ENCODE results near the gene AXDND1.

The AXDND1 gene

GRCh38 chr1:179587336-179587735, 221.6 kb downstream of the AXDND1 start:
- Histone ChIP-seq H3K23ac (ENCODE audit: low read length in 2 of 2) (no peak overlapping the region), H3K4me2 (ENCODE audit: low read length, poor library complexity, severe bottlenecking) (no peak overlapping the region), H3K27me3 (ENCODE audit: control insufficient read depth in 1 of 2, insufficient read depth in 1 of 2, low read length in 2 of 2) (peaks cover 44 to 65% of the 10 kb centered on the region in 2 experiments), H2BK15ac (ENCODE audit: low read depth, poor library complexity, severe bottlenecking) (no peak overlapping the region), H3K18ac (ENCODE audit: low read depth in 1 of 2, low read length in 2 of 2) (no peak overlapping the region), H2BK120ac (ENCODE audit: low read depth, low read length) (no peak overlapping the region), H3K14ac (ENCODE audit: low read length in 2 of 2) (no peak overlapping the region), H3K4me3 (ENCODE audit: insufficient read depth in 1 of 2, low read depth in 1 of 2, low read length in 2 of 2) (no peak overlapping the region), H2AK5ac (ENCODE audit: low read length, severe bottlenecking) (no peak overlapping the region), H2AFZ (ENCODE audit: low read depth, low read length) (no peak overlapping the region), H3K27ac (ENCODE audit: low read length, poor library complexity, severe bottlenecking) (no peak overlapping the region), H3K79me1 (replicated peaks; ENCODE audit: low read length, poor library complexity, severe bottlenecking) (no peaks in the 10 kb centered on the region), H3K36me3 (ENCODE audit: control insufficient read depth in 1 of 2, insufficient read depth in 2 of 2, low read depth in 1 of 2, low read length in 2 of 2) (no peaks in the 10 kb centered on the region), H4K8ac (ENCODE audit: low read length) (no peak overlapping the region), H3K9me3 (ENCODE audit: control insufficient read depth, low read length) (no peaks in the 10 kb centered on the region), H2BK12ac (ENCODE audit: low read length in 2 of 2) (no peak overlapping the region), H2BK5ac (ENCODE audit: low read depth, low read length, poor library complexity, severe bottlenecking) (no peak overlapping the region), H3K9ac (ENCODE audit: low read length) (no peak overlapping the region), H3K4ac (ENCODE audit: low read depth in 1 of 2, low read length in 2 of 2) (no peak overlapping the region), H4K91ac (ENCODE audit: low read length) (no peak overlapping the region), H3K4me1 (ENCODE audit: control insufficient read depth, insufficient read depth, low read depth, low read length) (peaks cover 13% of the 10 kb centered on the region)
- DNase-seq: no peak
- WGBS: 85% methylated on average over 6 of the region's 6 CpGs

- no peak overlapping the region for H2BK120ac ChIP-seq (ENCODE audit: low read depth, low read length)
- H3K27me3 ChIP-seq (ENCODE audit: control insufficient read depth in 1 of 2, insufficient read depth in 1 of 2, low read length in 2 of 2): peaks cover 53 to 71% of the 10 kb centered on the region in 2 experiments
- peaks cover 13% of the 10 kb centered on the region for H3K4me1 ChIP-seq (ENCODE audit: control insufficient read depth, insufficient read depth, low read depth, low read length)
- no peaks in the 10 kb centered on the region for H3K79me1 ChIP-seq (replicated peaks; ENCODE audit: low read length, poor library complexity, severe bottlenecking)
- H2BK5ac ChIP-seq (ENCODE audit: low read depth, low read length, poor library complexity, severe bottlenecking): no peak overlapping the region
- no peak overlapping the region for H2AK5ac ChIP-seq (ENCODE audit: low read length, severe bottlenecking)
- no peak overlapping the region for H4K8ac ChIP-seq (ENCODE audit: low read length)
- no peak overlapping the region for H3K4ac ChIP-seq (ENCODE audit: low read depth in 1 of 2, low read length in 2 of 2)
- no peak overlapping the region for H3K23ac ChIP-seq (ENCODE audit: low read length in 2 of 2)
- H3K27ac ChIP-seq (ENCODE audit: low read length, poor library complexity, severe bottlenecking): no peak overlapping the region
- H4K91ac ChIP-seq (ENCODE audit: low read length): peak overlapping the region; percentile 28
- H3K9me3 ChIP-seq (ENCODE audit: control insufficient read depth, low read length): no peaks in the 10 kb centered on the region
- H3K9ac ChIP-seq (ENCODE audit: low read length): no peak overlapping the region
- H2BK12ac ChIP-seq (ENCODE audit: low read length in 2 of 2): no peak overlapping the region
- H3K4me3 ChIP-seq (ENCODE audit: insufficient read depth in 1 of 2, low read depth in 1 of 2, low read length in 2 of 2): no peak overlapping the region
- no peak overlapping the region for H3K14ac ChIP-seq (ENCODE audit: low read length in 2 of 2)
- DNase-seq: no peak
- H2BK15ac ChIP-seq (ENCODE audit: low read depth, poor library complexity, severe bottlenecking): no peak overlapping the region
- H3K4me2 ChIP-seq (ENCODE audit: low read length, poor library complexity, severe bottlenecking): no peak overlapping the region
- H3K18ac ChIP-seq (ENCODE audit: low read depth in 1 of 2, low read length in 2 of 2): no peak overlapping the region
- no peaks in the 10 kb centered on the region for H3K36me3 ChIP-seq (ENCODE audit: control insufficient read depth in 1 of 2, insufficient read depth in 2 of 2, low read depth in 1 of 2, low read length in 2 of 2)
- H2AFZ ChIP-seq (ENCODE audit: low read depth, low read length): no peak overlapping the region
- 89% methylated on average over 18 of the region's 18 CpGs for WGBS
Observed at GRCh38 chr1:179588425-179589024, 222.8 kb downstream of the AXDND1 start.

- H2BK15ac ChIP-seq (ENCODE audit: low read depth, poor library complexity, severe bottlenecking): no peak overlapping the region
- no peak overlapping the region for H3K4me2 ChIP-seq (ENCODE audit: low read length, poor library complexity, severe bottlenecking)
- H3K23ac ChIP-seq (ENCODE audit: low read length in 2 of 2): no peak overlapping the region
- H2AFZ ChIP-seq (ENCODE audit: low read depth, low read length): no peak overlapping the region
- H3K27ac ChIP-seq (ENCODE audit: low read length, poor library complexity, severe bottlenecking): no peak overlapping the region
- no peak overlapping the region for H3K4me3 ChIP-seq (ENCODE audit: insufficient read depth in 1 of 2, low read depth in 1 of 2, low read length in 2 of 2)
- H4K91ac ChIP-seq (ENCODE audit: low read length): no peak overlapping the region
- DNase-seq: no peak
- no peak overlapping the region for H2AK5ac ChIP-seq (ENCODE audit: low read length, severe bottlenecking)
- H3K36me3 ChIP-seq (ENCODE audit: control insufficient read depth in 1 of 2, insufficient read depth in 2 of 2, low read depth in 1 of 2, low read length in 2 of 2): no peaks in the 10 kb centered on the region
- no peak overlapping the region for H2BK5ac ChIP-seq (ENCODE audit: low read depth, low read length, poor library complexity, severe bottlenecking)
- H3K18ac ChIP-seq (ENCODE audit: low read depth in 1 of 2, low read length in 2 of 2): no peak overlapping the region
- H3K27me3 ChIP-seq (ENCODE audit: control insufficient read depth in 1 of 2, insufficient read depth in 1 of 2, low read length in 2 of 2): peaks cover 51 to 76% of the 10 kb centered on the region in 2 experiments
- H3K4ac ChIP-seq (ENCODE audit: low read depth in 1 of 2, low read length in 2 of 2): no peak overlapping the region
- peaks cover 13% of the 10 kb centered on the region for H3K4me1 ChIP-seq (ENCODE audit: control insufficient read depth, insufficient read depth, low read depth, low read length)
- no peaks in the 10 kb centered on the region for H3K79me1 ChIP-seq (replicated peaks; ENCODE audit: low read length, poor library complexity, severe bottlenecking)
- no peak overlapping the region for H3K14ac ChIP-seq (ENCODE audit: low read length in 2 of 2)
- H2BK12ac ChIP-seq (ENCODE audit: low read length in 2 of 2): no peak overlapping the region
- H3K9ac ChIP-seq (ENCODE audit: low read length): no peak overlapping the region
- WGBS: 100% methylated on average over 4 of the region's 4 CpGs
- H3K9me3 ChIP-seq (ENCODE audit: control insufficient read depth, low read length): no peaks in the 10 kb centered on the region
- no peak overlapping the region for H2BK120ac ChIP-seq (ENCODE audit: low read depth, low read length)
- H4K8ac ChIP-seq (ENCODE audit: low read length): no peak overlapping the region
Observed at GRCh38 chr1:179589509-179589908, 223.7 kb downstream of the AXDND1 start.

- Histone ChIP-seq H2BK120ac (ENCODE audit: low read depth, low read length) (no peak overlapping the region), H4K91ac (ENCODE audit: low read length) (no peak overlapping the region), H3K27ac (ENCODE audit: low read length, poor library complexity, severe bottlenecking) (no peak overlapping the region), H3K4me2 (ENCODE audit: low read length, poor library complexity, severe bottlenecking) (no peak overlapping the region), H2BK12ac (ENCODE audit: low read length in 2 of 2) (no peak overlapping the region), H3K9ac (ENCODE audit: low read length) (no peak overlapping the region), H3K4ac (ENCODE audit: low read depth in 1 of 2, low read length in 2 of 2) (no peak overlapping the region), H4K8ac (ENCODE audit: low read length) (no peak overlapping the region), H3K23ac (ENCODE audit: low read length in 2 of 2) (no peak overlapping the region), H2BK15ac (ENCODE audit: low read depth, poor library complexity, severe bottlenecking) (no peak overlapping the region), H2AK5ac (ENCODE audit: low read length, severe bottlenecking) (no peak overlapping the region), H3K4me3 (ENCODE audit: insufficient read depth in 1 of 2, low read depth in 1 of 2, low read length in 2 of 2) (no peak overlapping the region), H2BK5ac (ENCODE audit: low read depth, low read length, poor library complexity, severe bottlenecking) (no peak overlapping the region), H3K9me3 (ENCODE audit: control insufficient read depth, low read length) (no peaks in the 10 kb centered on the region), H3K79me1 (replicated peaks; ENCODE audit: low read length, poor library complexity, severe bottlenecking) (no peaks in the 10 kb centered on the region), H2AFZ (ENCODE audit: low read depth, low read length) (no peak overlapping the region), H3K14ac (ENCODE audit: low read length in 2 of 2) (no peak overlapping the region), H3K18ac (ENCODE audit: low read depth in 1 of 2, low read length in 2 of 2) (no peak overlapping the region), H3K27me3 (ENCODE audit: control insufficient read depth in 1 of 2, insufficient read depth in 1 of 2, low read length in 2 of 2) (peaks cover 47 to 70% of the 10 kb centered on the region in 2 experiments), H3K36me3 (ENCODE audit: control insufficient read depth in 1 of 2, insufficient read depth in 2 of 2, low read depth in 1 of 2, low read length in 2 of 2) (no peaks in the 10 kb centered on the region), H3K4me1 (ENCODE audit: control insufficient read depth, insufficient read depth, low read depth, low read length) (peaks cover 13% of the 10 kb centered on the region)
- 84% methylated on average over 7 of the region's 11 CpGs for WGBS
- no peak for DNase-seq
Observed at GRCh38 chr1:179590671-179591070, 224.9 kb downstream of the AXDND1 start.

Measured in mesenchymal stem cell (in vitro differentiated cells and primary cell).